Measurements from ENCODE around the gene NR3C1.

NR3C1 gene

GRCh38 chr5:143311955-143312354 lies 91.5 kb downstream of the NR3C1 start:
- DNase-seq (ENCODE audit: low read depth, low spot score) = no peak

GRCh38 chr5:143311428-143311827 lies 92.1 kb downstream of the NR3C1 start:
- no peak for DNase-seq (ENCODE audit: low read depth, low spot score)

- DNase-seq (ENCODE audit: low read depth, low spot score) = no peak
Observed at GRCh38 chr5:143309661-143310431, 93.6 kb downstream of the NR3C1 start.

DNA sequence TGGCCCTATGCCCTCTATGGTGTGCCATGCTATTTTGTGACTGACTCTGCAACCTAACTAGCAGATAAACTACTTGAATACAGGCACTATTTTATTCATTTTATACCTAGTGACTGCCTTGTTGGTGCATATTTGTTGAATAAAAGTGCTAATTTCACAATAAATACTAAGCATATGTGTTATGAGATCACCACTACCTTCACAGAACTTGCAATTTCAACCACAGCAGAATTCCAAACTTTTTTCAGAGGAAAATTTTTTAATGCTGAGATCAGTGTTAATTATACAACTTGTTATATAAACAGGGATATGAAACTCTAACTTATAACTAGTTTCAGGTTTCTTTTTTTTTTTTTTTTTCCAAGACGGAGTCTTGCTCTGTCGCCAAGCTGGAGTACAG lies 94.8 kb downstream of the NR3C1 start:
- DNase-seq (ENCODE audit: low read depth, low spot score) = no peak

DNA sequence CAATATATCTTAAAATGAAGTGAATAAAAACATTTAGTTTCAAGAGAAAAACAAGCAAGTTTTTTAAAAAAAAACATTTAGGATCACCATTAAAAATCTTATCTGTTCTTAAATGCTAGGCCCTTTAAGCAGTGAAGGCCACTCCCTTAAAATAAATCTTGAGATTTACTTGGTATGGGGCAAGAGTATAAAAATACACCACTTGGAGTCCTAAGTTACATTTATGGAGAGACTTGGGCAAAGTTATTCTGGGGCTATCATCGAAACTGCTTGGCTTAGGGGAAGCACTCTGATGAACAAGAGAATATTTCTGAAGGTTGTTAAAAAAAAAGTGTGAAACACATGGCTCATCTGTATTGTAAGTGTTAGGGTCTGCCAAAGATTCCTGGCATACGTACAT lies 97.4 kb downstream of the NR3C1 start:
- DNase-seq (ENCODE audit: low read depth, low spot score) = no peak

- DNase-seq (ENCODE audit: low read depth, low spot score) = no peak
Observed at GRCh38 chr5:143304836-143305475, 98.5 kb downstream of the NR3C1 start.

- DNase-seq (ENCODE audit: low read depth, low spot score) = no peak
Observed at GRCh38 chr5:143302341-143303045, 101.0 kb downstream of the NR3C1 start.

GRCh38 chr5:143297756-143298155 lies 105.7 kb downstream of the NR3C1 start:
- DNase-seq (ENCODE audit: low read depth, low spot score) = no peak

DNA sequence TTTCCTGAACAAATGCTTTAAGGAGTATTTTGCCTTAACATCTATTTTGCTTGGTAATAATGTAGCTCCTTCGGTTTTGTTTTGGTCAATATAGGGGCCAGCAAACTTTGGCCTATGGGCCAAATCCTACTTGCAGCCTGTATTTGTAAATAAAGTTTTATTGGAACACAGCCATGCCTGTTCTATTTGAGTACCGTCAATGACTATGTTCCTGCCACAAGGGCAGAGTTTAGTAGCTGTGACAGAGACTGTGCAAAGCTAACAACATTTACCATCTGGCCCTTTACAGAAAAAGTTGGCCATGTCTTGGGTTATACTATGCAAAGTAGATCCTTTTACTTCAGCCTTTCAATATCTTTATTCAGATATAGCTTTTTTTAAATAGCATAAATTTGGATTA lies 113.4 kb downstream of the NR3C1 start:
- DNase-seq (ENCODE audit: low read depth, low spot score) = no peak

- DNase-seq (ENCODE audit: low read depth, low spot score) = no peak
Observed at GRCh38 chr5:143284521-143284920, 119.0 kb downstream of the NR3C1 start.

- no peak for DNase-seq (ENCODE audit: low read depth, low spot score)
Observed at GRCh38 chr5:143284002-143284401, 119.5 kb downstream of the NR3C1 start.

DNA sequence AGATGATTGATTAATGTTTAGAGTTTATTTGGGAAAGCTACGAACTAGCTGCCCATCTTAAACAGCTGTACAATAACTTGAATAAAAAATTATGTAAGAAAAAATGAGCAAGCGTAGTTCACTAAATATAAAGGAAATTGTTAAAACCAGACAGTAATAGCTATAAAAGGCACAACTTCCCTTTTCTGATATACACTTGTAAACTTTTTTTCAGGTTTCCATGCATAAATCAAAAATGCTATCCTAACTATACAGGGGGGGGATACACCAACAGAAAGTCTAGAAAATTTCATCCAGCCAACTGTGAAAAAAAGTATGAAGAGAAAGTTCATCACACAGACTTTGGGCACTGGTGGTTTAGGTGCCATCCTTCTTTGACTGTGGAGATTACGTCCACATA lies 122.3 kb downstream of the NR3C1 start:
- DNase-seq (ENCODE audit: low read depth, low spot score) = no peak

DNA sequence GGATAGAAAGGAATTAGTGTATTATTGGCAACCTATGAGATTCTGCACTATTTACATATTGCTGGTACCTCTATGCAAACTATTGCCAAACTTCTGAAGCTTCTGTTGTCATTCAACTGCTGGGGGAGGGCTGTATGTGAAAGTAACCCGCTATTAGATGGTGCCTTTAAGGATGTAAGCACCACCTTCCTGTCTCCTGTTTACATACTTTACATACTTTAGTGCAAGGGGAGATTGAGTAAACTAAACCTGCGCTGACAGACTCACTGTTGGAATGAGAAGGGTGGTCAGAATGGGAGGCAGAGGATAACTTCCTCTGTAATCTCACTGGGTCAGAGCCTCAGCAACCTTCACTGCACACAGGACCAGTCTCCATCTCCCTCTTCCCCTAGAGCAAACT lies 123.8 kb downstream of the NR3C1 start:
- DNase-seq (ENCODE audit: low read depth, low spot score) = peak; percentile 69

DNA sequence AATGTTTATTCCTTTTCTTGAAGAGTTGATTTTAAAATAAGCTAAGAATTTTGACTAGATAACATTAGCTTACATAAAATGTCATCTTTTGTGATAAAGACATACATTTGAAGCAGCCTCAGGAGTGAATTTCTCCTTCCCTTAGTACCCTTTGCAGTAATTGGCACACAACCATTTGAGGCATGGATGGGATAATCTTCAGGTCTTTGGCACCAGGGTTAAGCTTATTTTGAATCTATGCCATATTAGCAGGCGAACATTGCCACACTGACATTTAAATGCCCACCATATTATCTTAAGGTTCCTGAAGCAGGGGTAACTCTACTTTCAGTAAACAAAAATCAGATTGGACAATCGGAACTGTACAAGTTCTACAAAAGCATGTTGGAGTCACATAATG lies 126.0 kb downstream of the NR3C1 start:
- no peak for DNase-seq (ENCODE audit: low read depth, low spot score)

DNA sequence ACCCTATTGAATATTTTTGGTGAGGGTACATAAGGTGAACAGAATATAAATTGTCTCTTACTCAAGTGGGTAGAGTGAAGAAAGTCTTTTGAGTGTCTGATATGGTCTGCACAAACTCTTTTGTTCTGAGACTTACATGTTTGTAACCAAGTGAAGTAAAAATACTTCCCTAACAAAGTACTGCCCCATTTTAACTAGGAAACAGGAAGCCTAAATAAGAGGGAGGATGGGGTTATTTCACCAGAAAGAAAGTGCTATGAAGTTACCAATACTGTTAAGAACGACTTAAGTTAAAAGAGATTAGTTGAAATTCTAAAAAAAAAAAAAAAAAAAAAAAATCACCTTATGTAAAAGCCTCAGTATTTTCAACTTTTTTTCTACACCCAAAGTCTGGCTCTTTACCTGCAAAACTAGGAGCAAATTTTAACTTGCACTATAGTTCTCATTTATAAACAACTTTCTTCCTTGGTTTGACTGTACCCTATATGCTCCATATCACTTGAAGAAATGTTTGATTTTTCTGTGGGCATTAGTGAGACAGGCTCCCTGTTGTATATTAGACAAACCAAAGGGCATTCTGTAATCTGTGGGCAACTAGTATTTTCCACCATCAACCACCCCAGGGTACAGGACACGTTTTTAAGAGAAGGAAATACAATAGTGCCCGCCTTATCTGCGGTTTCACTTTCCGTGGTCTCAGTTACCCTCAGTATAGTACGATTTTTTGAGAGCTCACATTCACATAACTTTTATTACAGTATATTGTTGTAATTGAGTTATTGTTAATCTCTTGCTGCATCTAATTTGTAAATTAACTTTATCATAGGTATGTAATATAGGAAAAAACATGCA lies 127.7 kb downstream of the NR3C1 start:
- DNase-seq (ENCODE audit: low read depth, low spot score) = no peak

DNA sequence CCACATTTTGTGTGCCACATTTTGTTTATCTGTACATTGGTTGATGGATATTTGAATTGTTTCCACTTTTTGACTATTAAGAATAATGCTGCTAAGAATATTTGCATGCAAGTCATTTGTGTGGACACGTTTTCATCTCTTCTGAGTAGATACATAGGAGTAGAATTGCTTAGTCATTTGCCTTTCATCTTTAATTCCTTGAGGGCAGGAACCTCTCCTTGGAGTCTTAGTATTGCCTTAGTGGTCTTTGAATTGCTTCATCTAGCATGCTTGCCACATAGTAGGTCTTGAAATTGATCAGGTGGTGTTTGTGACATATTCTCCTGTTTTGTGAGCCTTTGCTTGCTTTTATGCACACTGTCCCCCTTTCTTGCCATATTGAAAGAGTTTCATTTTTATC lies 128.5 kb downstream of the NR3C1 start:
- no peak for DNase-seq (ENCODE audit: low read depth, low spot score)

DNA sequence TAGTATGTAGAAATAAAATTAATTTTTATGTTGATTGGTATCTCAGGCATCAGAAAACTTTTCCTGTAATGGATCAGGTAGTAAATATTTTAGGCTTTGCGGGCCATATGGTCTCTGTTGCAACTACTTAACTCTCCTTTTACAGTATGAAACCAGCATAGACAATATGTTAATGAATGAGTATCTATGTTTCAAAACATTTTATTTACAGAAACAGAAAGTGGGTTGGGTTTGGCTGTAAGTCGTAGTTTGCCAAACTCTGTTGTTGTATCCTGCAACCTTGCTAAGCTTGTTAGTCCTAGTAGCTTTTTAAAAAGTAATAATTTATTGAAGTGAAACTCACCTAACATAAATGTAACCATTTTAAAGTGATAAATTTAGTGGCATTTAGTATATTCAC lies 132.1 kb downstream of the NR3C1 start:
- no peak for DNase-seq (ENCODE audit: low read depth, low spot score)

- DNase-seq (ENCODE audit: low read depth, low spot score) = no peak
Observed at GRCh38 chr5:143268388-143268787, 135.1 kb downstream of the NR3C1 start.

DNA sequence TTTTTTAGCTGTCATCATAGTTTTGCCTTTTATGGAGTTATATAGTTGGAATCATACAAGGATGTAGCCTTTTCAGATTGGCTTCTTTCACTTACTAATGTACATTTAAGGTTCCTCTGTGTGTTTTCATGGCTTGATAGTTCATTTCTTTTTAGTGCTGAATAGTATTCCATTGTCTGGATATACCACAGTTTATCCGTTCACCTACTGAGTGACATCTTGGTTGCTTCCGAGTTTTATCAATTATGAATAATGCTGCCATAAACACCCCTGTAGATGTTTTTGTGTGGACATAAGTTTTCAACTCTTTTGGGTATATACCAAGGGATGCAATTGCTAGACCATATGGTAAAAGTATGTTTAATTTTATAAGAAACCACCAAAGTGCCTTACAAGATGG lies 136.3 kb downstream of the NR3C1 start:
- no peak for DNase-seq (ENCODE audit: low read depth, low spot score)

DNA sequence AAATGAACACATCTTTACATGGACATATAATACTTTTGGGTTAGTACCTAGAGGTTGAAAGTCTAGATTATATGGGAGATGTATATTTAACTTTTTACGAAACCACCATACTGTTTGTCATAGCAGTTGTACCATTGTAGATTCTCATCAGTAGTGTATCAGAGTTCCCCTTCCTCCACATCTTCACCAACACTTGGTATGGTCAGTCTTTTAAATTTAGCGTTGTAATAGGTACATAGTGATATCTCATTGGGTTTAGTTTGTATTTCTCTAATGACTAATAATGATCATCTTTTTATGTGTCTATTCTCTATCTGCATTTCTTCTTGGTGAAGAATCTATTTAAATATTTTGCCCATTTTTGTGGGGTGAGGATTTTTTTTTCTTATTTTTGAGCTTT lies 137.5 kb downstream of the NR3C1 start:
- DNase-seq (ENCODE audit: low read depth, low spot score) = no peak

DNA sequence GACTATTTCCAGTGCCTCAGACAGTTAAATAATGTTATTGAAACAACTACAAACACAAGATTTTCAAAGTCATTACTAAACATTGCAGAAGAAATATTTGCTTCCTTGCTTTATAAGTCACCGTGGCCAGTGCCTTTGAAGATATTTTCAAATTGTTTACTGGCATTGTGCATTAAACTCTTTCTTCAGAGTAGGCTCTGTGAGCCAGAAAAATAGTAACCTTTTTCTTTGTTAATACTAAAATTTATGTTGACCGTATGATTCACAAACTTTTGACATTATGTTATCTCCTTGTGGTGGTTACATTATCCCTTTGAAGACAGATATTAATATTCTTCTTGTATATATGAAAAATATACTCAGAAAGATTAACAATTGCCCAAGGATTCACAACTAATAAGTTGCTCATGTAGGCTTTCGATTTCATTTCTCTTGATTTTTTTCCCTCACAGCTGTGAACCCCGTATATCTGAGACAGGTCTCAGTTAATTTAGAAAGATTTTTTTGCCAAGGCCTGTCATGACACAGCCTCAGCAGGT lies 140.1 kb downstream of the NR3C1 start:
- DNase-seq (ENCODE audit: low read depth, low spot score) = no peak
